ENCODE data around the gene SMIM5.

DNA sequence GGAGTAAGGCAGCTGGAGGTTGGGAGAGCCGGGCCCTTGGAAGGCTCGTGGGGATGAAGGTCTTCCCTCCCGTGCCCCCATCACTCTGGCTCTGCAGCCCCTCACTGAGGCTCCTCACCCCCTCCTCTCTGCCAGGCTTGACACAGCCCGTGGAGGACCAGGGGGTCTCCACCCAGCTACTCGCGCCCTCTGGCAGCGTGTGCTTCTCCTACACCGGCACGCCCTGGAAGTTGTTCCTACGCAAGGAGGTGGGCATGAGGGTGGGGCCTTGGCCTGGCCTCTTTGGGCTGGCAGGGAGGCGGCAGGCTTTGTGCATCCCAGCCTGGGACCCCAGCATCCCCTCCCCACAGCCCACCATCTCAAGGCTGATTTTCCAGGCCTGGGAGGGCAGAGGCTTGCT is 15.6 kb upstream of the SMIM5 start:
- TF ChIP-seq, protein P1, sequence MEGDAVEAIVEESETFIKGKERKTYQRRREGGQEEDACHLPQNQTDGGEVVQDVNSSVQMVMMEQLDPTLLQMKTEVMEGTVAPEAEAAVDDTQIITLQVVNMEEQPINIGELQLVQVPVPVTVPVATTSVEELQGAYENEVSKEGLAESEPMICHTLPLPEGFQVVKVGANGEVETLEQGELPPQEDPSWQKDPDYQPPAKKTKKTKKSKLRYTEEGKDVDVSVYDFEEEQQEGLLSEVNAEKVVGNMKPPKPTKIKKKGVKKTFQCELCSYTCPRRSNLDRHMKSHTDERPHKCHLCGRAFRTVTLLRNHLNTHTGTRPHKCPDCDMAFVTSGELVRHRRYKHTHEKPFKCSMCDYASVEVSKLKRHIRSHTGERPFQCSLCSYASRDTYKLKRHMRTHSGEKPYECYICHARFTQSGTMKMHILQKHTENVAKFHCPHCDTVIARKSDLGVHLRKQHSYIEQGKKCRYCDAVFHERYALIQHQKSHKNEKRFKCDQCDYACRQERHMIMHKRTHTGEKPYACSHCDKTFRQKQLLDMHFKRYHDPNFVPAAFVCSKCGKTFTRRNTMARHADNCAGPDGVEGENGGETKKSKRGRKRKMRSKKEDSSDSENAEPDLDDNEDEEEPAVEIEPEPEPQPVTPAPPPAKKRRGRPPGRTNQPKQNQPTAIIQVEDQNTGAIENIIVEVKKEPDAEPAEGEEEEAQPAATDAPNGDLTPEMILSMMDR (IDR thresholded peaks at IDR 0.05; ENCODE audit: low read length) = no peak
- TF ChIP-seq EZH2phosphoT487 (IDR thresholded peaks at IDR 0.05; ENCODE audit: low read length) (no peak), EZH2 (optimal IDR thresholded peaks at IDR 0.05; ENCODE audit: low read depth, low read length) (no peak)

Measured in MM.1S (cell line).